GM12873 (cell line): ENCODE data around the gene DEPDC5.

Experiments
- CTCF ChIP-seq: IDR thresholded peaks from 2 replicates; pipeline ENCODE4 v1.5.1; 2012; ENCODE audit warnings: low read depth, mild to moderate bottlenecking, moderate library complexity, low read length, control low read depth; ENCODE audit not compliant: insufficient read depth; ENCODE audit errors: missing control alignments

Gene DEPDC5

GRCh38 chr22:31752096-31752847 is 1.5 kb upstream of the DEPDC5 start:
- TF ChIP-seq CTCF = no peak

GRCh38 chr22:31753005-31753633 is 700 bp upstream of the DEPDC5 start:
- TF ChIP-seq CTCF = no peak

- TF ChIP-seq CTCF = no peak
These were observed 994 bp downstream of the DEPDC5 start for GRCh38 chr22:31754813-31755212.

- TF ChIP-seq CTCF = no peak
These were observed 3.4 kb downstream of the DEPDC5 start for GRCh38 chr22:31757265-31757664.

GRCh38 chr22:31764785-31765184 is 11.0 kb downstream of the DEPDC5 start:
- TF ChIP-seq CTCF = no peak

- no peak for TF ChIP-seq CTCF
These were observed 14.7 kb downstream of the DEPDC5 start for GRCh38 chr22:31768422-31769059.

GRCh38 chr22:31773416-31773815 is 19.6 kb downstream of the DEPDC5 start:
- TF ChIP-seq CTCF = no peak
